Trophoblast cell (in vitro differentiated cells and primary cell): ENCODE results near the gene MMP20.

ENCODE experiments used
- DNase-seq, 2 donors: peaks; one replicate each; pipeline ENCODE4 v3.0.0-alpha.2; 2016
- H2AFZ ChIP-seq: 2 replicates; pipeline ENCODE4 v1.6.1; 2013; ENCODE audit warnings: low read length, moderate library complexity, mild to moderate bottlenecking; ENCODE audit not compliant: insufficient read depth, poor library complexity
- H2AK5ac ChIP-seq: 2 replicates; pipeline ENCODE4 v1.6.1; 2013; ENCODE audit warnings: mild to moderate bottlenecking, low read length
- H2BK120ac ChIP-seq: 2 replicates; pipeline ENCODE4 v1.6.1; 2013; ENCODE audit warnings: low read length, mild to moderate bottlenecking, moderate library complexity; ENCODE audit not compliant: insufficient read depth, poor library complexity
- H2BK12ac ChIP-seq: 2 replicates; pipeline ENCODE4 v1.6.1; 2013; ENCODE audit warnings: mild to moderate bottlenecking, low read length, moderate library complexity
- H2BK5ac ChIP-seq: 2 replicates; pipeline ENCODE4 v1.6.1; 2013; ENCODE audit warnings: low read length, low read depth, moderate library complexity, mild to moderate bottlenecking; ENCODE audit not compliant: poor library complexity
- H3K14ac ChIP-seq: 2 replicates; pipeline ENCODE4 v1.6.1; 2013; ENCODE audit warnings: mild to moderate bottlenecking, low read length
- H3K18ac ChIP-seq: 2 replicates; pipeline ENCODE4 v1.6.1; 2013; ENCODE audit warnings: mild to moderate bottlenecking, low read length
- H3K23ac ChIP-seq: 2 replicates; pipeline ENCODE4 v1.6.1; 2013; ENCODE audit warnings: low read length
- H3K27ac ChIP-seq: 2 replicates; pipeline ENCODE4 v1.5.1; 2013; ENCODE audit warnings: low read depth, mild to moderate bottlenecking, inconsistent platforms, low read length, moderate library complexity
- H3K27me3 ChIP-seq: 2 replicates; pipeline ENCODE4 v1.6.1; 2013; ENCODE audit warnings: inconsistent platforms, mild to moderate bottlenecking, low read length, moderate library complexity; ENCODE audit not compliant: insufficient read depth
- H3K36me3 ChIP-seq, 2 experiments: 1 replicate in 1 of 2; 2 replicates in 1 of 2; pipeline ENCODE4 v1.6.1; 2013; ENCODE audit warnings: low read length in 2 of 2, mild to moderate bottlenecking in 2 of 2, moderate library complexity in 1 of 2; ENCODE audit not compliant: insufficient read depth in 2 of 2, control insufficient read depth in 1 of 2
- H3K4ac ChIP-seq: 2 replicates; pipeline ENCODE4 v1.6.1; 2013; ENCODE audit warnings: low read depth, mild to moderate bottlenecking, low read length, moderate library complexity
- H3K4me1 ChIP-seq, 2 experiments: 1 replicate in 1 of 2; 2 replicates in 1 of 2; pipeline ENCODE4 v1.6.1; 2013; ENCODE audit warnings: low read length in 2 of 2, mild to moderate bottlenecking in 2 of 2, moderate library complexity in 1 of 2; ENCODE audit not compliant: insufficient read depth in 2 of 2, control insufficient read depth in 1 of 2
- H3K4me2 ChIP-seq: 2 replicates; pipeline ENCODE4 v1.6.1; 2013; ENCODE audit warnings: inconsistent platforms, mild to moderate bottlenecking, low read length, moderate library complexity
- H3K4me3 ChIP-seq: 2 replicates; pipeline ENCODE4 v1.5.1; 2013; ENCODE audit warnings: mild to moderate bottlenecking, low read depth, low read length, inconsistent platforms
- H3K79me1 ChIP-seq: one replicate; pipeline ENCODE4 v1.6.1; 2013; ENCODE audit warnings: low read length
- H3K79me2 ChIP-seq: 2 replicates; pipeline ENCODE4 v1.6.1; 2013; ENCODE audit warnings: low read length, mild to moderate bottlenecking; ENCODE audit not compliant: control insufficient read depth, insufficient read depth, poor library complexity
- H3K9ac ChIP-seq: 2 replicates; pipeline ENCODE4 v1.6.1; 2013; ENCODE audit warnings: mild to moderate bottlenecking, low read length
- H3K9me3 ChIP-seq: 2 replicates; pipeline ENCODE4 v1.6.1; 2013; ENCODE audit warnings: low read depth, mild to moderate bottlenecking, control low read depth, inconsistent platforms, low read length; ENCODE audit not compliant: insufficient read depth
- H4K12ac ChIP-seq: 2 replicates; pipeline ENCODE4 v1.6.1; 2013; ENCODE audit warnings: low read depth, mild to moderate bottlenecking, low read length, moderate library complexity
- H4K8ac ChIP-seq: 2 replicates; pipeline ENCODE4 v1.6.1; 2013; ENCODE audit warnings: low read depth, mild to moderate bottlenecking, low read length, moderate library complexity
- H4K91ac ChIP-seq: one replicate; pipeline ENCODE4 v1.6.1; 2013; ENCODE audit warnings: low read depth, mild to moderate bottlenecking, low read length, moderate library complexity
- WGBS: extraction: QIAGEN DNeasy Blood & Tissue Kit; methylation state at CpG from one replicate; pipeline ENCODE4 v1.1.7; 2013; ENCODE audit warnings: missing lambda C conversion rate; ENCODE audit not compliant: insufficient read length, insufficient coverage; ENCODE audit errors: extremely low coverage; 5-methylcytosine and 5-hydroxymethylcytosine counted together

The MMP20 gene

DNA sequence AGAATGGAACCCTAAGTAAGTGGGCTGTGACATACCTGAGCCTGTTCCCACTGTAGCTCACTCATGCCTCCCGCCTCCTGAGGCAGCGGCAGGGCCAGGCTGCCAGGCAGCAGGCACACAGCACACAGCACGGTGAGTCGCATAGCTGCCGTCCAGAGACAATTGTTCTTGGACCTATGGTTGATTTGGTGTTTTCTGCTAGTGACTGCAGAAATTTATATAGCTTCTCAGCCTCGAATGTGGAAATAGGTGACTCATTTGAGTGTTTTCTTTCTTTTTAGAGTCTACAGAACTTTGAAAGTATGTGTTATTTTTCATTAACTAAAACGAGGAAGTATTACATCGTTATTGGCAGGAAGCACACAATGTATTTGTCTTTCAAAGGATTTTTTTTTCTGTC, 94.6 kb downstream of the MMP20 start, which contains the start of gene MMP7:
Gene MMP7 (minus strand): TSS at position 190 of the 400 bp plus-strand sequence. CDS start 47 bp downstream, at position 143.
- no peak within 1 kb of the TSS for H2BK120ac ChIP-seq
- H3K4me1 ChIP-seq: no peaks in the 10 kb centered on the region
- H3K79me2 ChIP-seq: no peaks in the 10 kb centered on the region
- no peak within 1 kb of the TSS for H2AFZ ChIP-seq
- no peak within 1 kb of the TSS for H3K9ac ChIP-seq
- H3K4me2 ChIP-seq: no peak within 1 kb of the TSS
- H3K23ac ChIP-seq: no peak within 1 kb of the TSS
- no peak within 1 kb of the TSS for H3K14ac ChIP-seq
- no peak within 1 kb of the TSS for H4K91ac ChIP-seq
- H3K4me3 ChIP-seq: no peak within 1 kb of the TSS
- no peaks in the 10 kb centered on the region for H3K27me3 ChIP-seq
- no peaks in the 10 kb centered on the region for H3K36me3 ChIP-seq
- H2AK5ac ChIP-seq: no peak within 1 kb of the TSS
- H3K18ac ChIP-seq: no peak within 1 kb of the TSS
- DNase-seq: no peak
- H3K27ac ChIP-seq: no peak within 1 kb of the TSS
- no peaks in the 10 kb centered on the region for H3K9me3 ChIP-seq
- no peak within 1 kb of the TSS for H3K4ac ChIP-seq
- no peak within 1 kb of the TSS for H4K12ac ChIP-seq
- WGBS: no CpG with 5 or more reads among the region's 8 CpGs
- H3K79me1 ChIP-seq: no peaks in the 10 kb centered on the region
- H4K8ac ChIP-seq: no peak within 1 kb of the TSS
- H2BK12ac ChIP-seq: no peak within 1 kb of the TSS
- H2BK5ac ChIP-seq: no peak within 1 kb of the TSS

DNA sequence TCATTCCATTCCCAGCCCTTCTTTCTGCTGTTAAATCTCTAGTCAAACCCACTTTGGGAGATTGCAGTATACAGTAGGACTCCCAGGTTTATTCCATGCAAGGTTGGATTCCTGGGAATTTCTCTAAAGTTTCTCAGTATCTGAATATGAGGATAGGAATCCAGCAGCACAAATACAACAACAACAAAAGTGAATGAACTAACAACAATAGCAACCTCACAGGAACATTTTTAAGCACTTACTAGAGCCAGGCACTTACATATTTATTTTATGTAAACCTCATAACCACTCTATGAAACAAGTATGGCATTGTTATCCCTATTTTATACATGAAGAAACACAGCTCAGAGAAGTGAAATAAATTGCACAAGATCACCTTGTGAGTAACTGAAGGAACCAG, 96.5 kb downstream of the MMP20 start:
- H3K14ac ChIP-seq: no peak overlapping the region
- no peak overlapping the region for H3K4ac ChIP-seq
- no peak overlapping the region for H2AK5ac ChIP-seq
- no peak overlapping the region for H3K9ac ChIP-seq
- no peak overlapping the region for H3K23ac ChIP-seq
- H3K4me1 ChIP-seq: no peaks in the 10 kb centered on the region
- H2BK12ac ChIP-seq: no peak overlapping the region
- no peak overlapping the region for H3K27ac ChIP-seq
- H3K9me3 ChIP-seq: no peaks in the 10 kb centered on the region
- H2BK120ac ChIP-seq: no peak overlapping the region
- H4K91ac ChIP-seq: no peak overlapping the region
- H4K12ac ChIP-seq: no peak overlapping the region
- no peak overlapping the region for H3K18ac ChIP-seq
- no peak overlapping the region for H2AFZ ChIP-seq
- H3K79me2 ChIP-seq: no peaks in the 10 kb centered on the region
- H3K27me3 ChIP-seq: no peaks in the 10 kb centered on the region
- no peak overlapping the region for H4K8ac ChIP-seq
- no peak overlapping the region for H2BK5ac ChIP-seq
- no peaks in the 10 kb centered on the region for H3K36me3 ChIP-seq
- DNase-seq: peak in 1 of 2 donors; percentile 50
- H3K79me1 ChIP-seq: no peaks in the 10 kb centered on the region
- H3K4me2 ChIP-seq: no peak overlapping the region
- H3K4me3 ChIP-seq: no peak overlapping the region

DNA sequence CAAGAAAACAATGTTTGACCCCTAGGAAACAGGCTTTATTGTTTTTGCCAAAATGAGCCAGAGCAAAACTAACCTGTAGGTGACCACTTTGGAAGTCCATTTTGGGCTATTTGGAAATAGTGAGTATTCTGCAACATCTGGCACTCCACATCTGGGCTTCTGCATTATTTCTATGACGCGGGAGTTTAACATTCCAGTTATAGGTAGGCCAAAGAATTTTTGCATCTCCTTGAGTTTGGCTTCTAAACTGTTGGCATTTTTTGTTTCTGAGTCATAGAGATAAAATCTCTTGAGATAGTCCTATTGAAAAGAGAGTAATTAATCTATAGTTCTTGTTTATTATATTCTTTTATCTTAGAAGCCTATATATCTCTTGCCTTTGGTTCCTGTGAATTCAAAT, 97.4 kb downstream of the MMP20 start:
- H3K27me3 ChIP-seq: no peaks in the 10 kb centered on the region
- no peaks in the 10 kb centered on the region for H3K36me3 ChIP-seq
- no peak overlapping the region for H2BK120ac ChIP-seq
- no peak overlapping the region for H2BK5ac ChIP-seq
- WGBS: no CpG with 5 or more reads among the region's 2 CpGs
- H3K18ac ChIP-seq: no peak overlapping the region
- H3K9ac ChIP-seq: no peak overlapping the region
- no peak overlapping the region for H3K27ac ChIP-seq
- no peaks in the 10 kb centered on the region for H3K9me3 ChIP-seq
- no peak overlapping the region for H2AFZ ChIP-seq
- H4K91ac ChIP-seq: no peak overlapping the region
- H3K4me3 ChIP-seq: no peak overlapping the region
- H3K79me1 ChIP-seq: no peaks in the 10 kb centered on the region
- H3K4me1 ChIP-seq: no peaks in the 10 kb centered on the region
- H3K4me2 ChIP-seq: no peak overlapping the region
- no peak overlapping the region for H2AK5ac ChIP-seq
- no peak overlapping the region for H4K12ac ChIP-seq
- H3K4ac ChIP-seq: no peak overlapping the region
- no peak overlapping the region for H3K23ac ChIP-seq
- peak; percentile 13 to 73 for DNase-seq
- H3K79me2 ChIP-seq: no peaks in the 10 kb centered on the region
- H4K8ac ChIP-seq: no peak overlapping the region
- H3K14ac ChIP-seq: no peak overlapping the region
- H2BK12ac ChIP-seq: no peak overlapping the region

DNA sequence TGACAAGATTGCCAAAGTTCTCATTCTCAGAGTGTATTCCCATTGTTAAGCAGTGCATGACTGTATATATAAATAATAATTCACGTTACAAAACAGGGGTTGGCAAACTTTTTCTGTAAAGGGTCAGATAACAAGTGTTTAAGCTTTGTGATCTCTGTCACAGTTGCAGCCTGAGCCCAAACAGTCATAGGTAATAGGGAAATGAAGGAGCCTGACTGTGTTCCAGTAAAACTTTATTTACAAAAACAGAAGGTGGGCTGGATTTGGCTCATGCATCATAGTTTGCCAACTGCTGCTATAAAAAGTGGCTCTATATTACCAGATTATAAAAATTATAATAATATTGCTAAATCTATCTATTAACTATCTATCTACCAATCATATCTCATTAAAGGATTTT, 98.1 kb downstream of the MMP20 start:
- no peak overlapping the region for H3K4me3 ChIP-seq
- H3K27me3 ChIP-seq: no peaks in the 10 kb centered on the region
- no peak overlapping the region for H2BK12ac ChIP-seq
- H2AK5ac ChIP-seq: no peak overlapping the region
- no peaks in the 10 kb centered on the region for H3K79me2 ChIP-seq
- no peak overlapping the region for H3K9ac ChIP-seq
- H3K14ac ChIP-seq: no peak overlapping the region
- no peak overlapping the region for H2AFZ ChIP-seq
- H4K91ac ChIP-seq: no peak overlapping the region
- H3K79me1 ChIP-seq: no peaks in the 10 kb centered on the region
- DNase-seq: no peak
- H4K12ac ChIP-seq: no peak overlapping the region
- H2BK120ac ChIP-seq: no peak overlapping the region
- H3K9me3 ChIP-seq: no peaks in the 10 kb centered on the region
- no peak overlapping the region for H2BK5ac ChIP-seq
- no peaks in the 10 kb centered on the region for H3K4me1 ChIP-seq
- H3K27ac ChIP-seq: no peak overlapping the region
- no peak overlapping the region for H3K18ac ChIP-seq
- no peak overlapping the region for H3K4ac ChIP-seq
- H3K4me2 ChIP-seq: no peak overlapping the region
- no peak overlapping the region for H4K8ac ChIP-seq
- no peak overlapping the region for H3K23ac ChIP-seq
- WGBS: no CpG with 5 or more reads among the region's 1 CpG
- H3K36me3 ChIP-seq: no peaks in the 10 kb centered on the region
